BJ (cell line): ENCODE data around the gene RIPK1. TPM values are rescaled to one million over a fixed set of nuclear protein-coding genes. Genes with fewer than 3 reads are reported as not detected.

ENCODE experiments used
- CTCF ChIA-PET: fragments of 350-600 bp; formaldehyde crosslinking; extraction: SDS; loops from one replicate; lab custom pipeline; 2021; ENCODE audit warnings: antibody characterized with exemption, inconsistent platforms; lab: Yijun Ruan, JAX
- POLR2A ChIA-PET: fragments of 300-600 bp; sonication (Branson Sonifier 250); formaldehyde crosslinking; extraction: SDS; loops from one replicate; lab custom pipeline; 2021; ENCODE audit warnings: antibody characterized with exemption; lab: Charles Lee
- DNase-seq: peaks from one replicate; pipeline ENCODE4 v3.0.0-alpha.2; 2011; ENCODE audit warnings: low read depth
- H3K27me3 ChIP-seq: 2 replicates; pipeline ENCODE4 v1.6.0; 2011; ENCODE audit warnings: low read length; ENCODE audit not compliant: control insufficient read depth, insufficient read depth
- H3K36me3 ChIP-seq: 2 replicates; pipeline ENCODE4 v1.5.1; 2011; ENCODE audit warnings: low read length; ENCODE audit not compliant: control insufficient read depth, insufficient read depth
- H3K4me3 ChIP-seq: 2 replicates; pipeline ENCODE4 v1.5.1; 2011; ENCODE audit warnings: low read depth, mild to moderate bottlenecking, control low read depth, low read length
- CTCF ChIP-seq: IDR thresholded peaks from 2 replicates; pipeline ENCODE4 v1.5.1; 2011; ENCODE audit warnings: low read depth, mild to moderate bottlenecking, control low read depth, inconsistent platforms, low read length, moderate library complexity; ENCODE audit not compliant: insufficient read depth
- polyA plus RNA-seq: library from polyadenylated mRNA; depleted of rRNA; stranded (reverse); fragments of >200 nt; gene quantifications from 2 replicates; pipeline ENCODE4 v1.2.3, GENCODE V29; 2011

Gene RIPK1
- polyA plus RNA-seq, 1 experiment = 19.5 TPM

- ChIA-PET POLR2A (no interaction called here), CTCF (no interaction called here)
- Histone ChIP-seq H3K36me3 (peaks cover 29% of the 10 kb centered on the region), H3K4me3 (no peak overlapping the region), H3K27me3 (no peaks in the 10 kb centered on the region)
- TF ChIP-seq CTCF = no peak
- DNase-seq = no peak
Observed at GRCh38 chr6:3079682-3080081, 11.4 kb downstream of the RIPK1 start.

- H3K27me3 ChIP-seq = no peaks in the 10 kb centered on the region
- no peak for DNase-seq
- H3K36me3 ChIP-seq = peaks cover 32% of the 10 kb centered on the region
- TF ChIP-seq CTCF = no peak
- POLR2A ChIA-PET = no interaction called here
- CTCF ChIA-PET = no interaction called here
- no peak overlapping the region for H3K4me3 ChIP-seq
Observed at GRCh38 chr6:3081960-3082359, 13.7 kb downstream of the RIPK1 start.

- CTCF ChIA-PET = no interaction called here
- no peak for DNase-seq
- no peaks in the 10 kb centered on the region for H3K27me3 ChIP-seq
- no peak overlapping the region for H3K4me3 ChIP-seq
- POLR2A ChIA-PET = no interaction called here
- peaks cover 25% of the 10 kb centered on the region for H3K36me3 ChIP-seq
- no peak for TF ChIP-seq CTCF
Observed at GRCh38 chr6:3085074-3085473, 16.8 kb downstream of the RIPK1 start.

GRCh38 chr6:3086282-3086946 lies 18.1 kb downstream of the RIPK1 start:
- TF ChIP-seq CTCF = no peak
- POLR2A ChIA-PET = no interaction called here
- peaks cover 23% of the 10 kb centered on the region for H3K36me3 ChIP-seq
- H3K4me3 ChIP-seq = no peak overlapping the region
- no peak for DNase-seq
- CTCF ChIA-PET = interaction anchor here (0.7 to 1.1 kb wide), 2 partner anchors 11 to 19 kb away, joined by 4 to 6 read pairs; no protein-coding TSS in a partner anchor
- no peaks in the 10 kb centered on the region for H3K27me3 ChIP-seq

DNA sequence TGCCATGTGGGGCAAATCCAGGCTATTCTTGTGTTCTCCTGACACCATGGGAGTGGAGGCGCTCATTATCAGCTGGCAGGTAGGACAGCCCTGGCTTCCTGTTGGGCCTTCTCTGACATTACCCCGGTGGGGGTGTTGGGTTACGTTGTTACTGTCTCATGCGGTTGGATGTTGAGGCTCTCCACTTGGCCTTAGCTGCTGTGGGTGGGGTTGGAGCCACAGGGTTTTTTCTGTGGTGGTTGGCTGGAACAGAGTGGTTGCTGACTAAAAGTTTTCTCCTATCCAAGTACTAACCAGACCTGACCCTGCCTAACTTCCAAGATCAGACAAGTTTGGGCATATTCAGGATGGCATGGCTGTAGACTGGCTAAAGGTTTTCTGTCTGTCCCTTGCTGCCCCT lies 20.2 kb downstream of the RIPK1 start:
- POLR2A ChIA-PET = no interaction called here
- CTCF ChIA-PET = interaction anchor here (1.0 to 1.5 kb wide), 2 partner anchors 13 to 29 kb away, joined by 6 to 8 read pairs; no protein-coding TSS in a partner anchor
- Histone ChIP-seq H3K27me3 (no peaks in the 10 kb centered on the region), H3K36me3 (peaks cover 16% of the 10 kb centered on the region), H3K4me3 (no peak overlapping the region)
- no peak for DNase-seq
- TF ChIP-seq CTCF = no peak
